ENCODE data around the gene SMAD4. TPM values are rescaled to one million over a fixed set of nuclear protein-coding genes. Genes with fewer than 3 reads are reported as not detected.

SMAD4 gene
- 124 and 125 TPM in 2 replicates for total RNA-seq

DNA sequence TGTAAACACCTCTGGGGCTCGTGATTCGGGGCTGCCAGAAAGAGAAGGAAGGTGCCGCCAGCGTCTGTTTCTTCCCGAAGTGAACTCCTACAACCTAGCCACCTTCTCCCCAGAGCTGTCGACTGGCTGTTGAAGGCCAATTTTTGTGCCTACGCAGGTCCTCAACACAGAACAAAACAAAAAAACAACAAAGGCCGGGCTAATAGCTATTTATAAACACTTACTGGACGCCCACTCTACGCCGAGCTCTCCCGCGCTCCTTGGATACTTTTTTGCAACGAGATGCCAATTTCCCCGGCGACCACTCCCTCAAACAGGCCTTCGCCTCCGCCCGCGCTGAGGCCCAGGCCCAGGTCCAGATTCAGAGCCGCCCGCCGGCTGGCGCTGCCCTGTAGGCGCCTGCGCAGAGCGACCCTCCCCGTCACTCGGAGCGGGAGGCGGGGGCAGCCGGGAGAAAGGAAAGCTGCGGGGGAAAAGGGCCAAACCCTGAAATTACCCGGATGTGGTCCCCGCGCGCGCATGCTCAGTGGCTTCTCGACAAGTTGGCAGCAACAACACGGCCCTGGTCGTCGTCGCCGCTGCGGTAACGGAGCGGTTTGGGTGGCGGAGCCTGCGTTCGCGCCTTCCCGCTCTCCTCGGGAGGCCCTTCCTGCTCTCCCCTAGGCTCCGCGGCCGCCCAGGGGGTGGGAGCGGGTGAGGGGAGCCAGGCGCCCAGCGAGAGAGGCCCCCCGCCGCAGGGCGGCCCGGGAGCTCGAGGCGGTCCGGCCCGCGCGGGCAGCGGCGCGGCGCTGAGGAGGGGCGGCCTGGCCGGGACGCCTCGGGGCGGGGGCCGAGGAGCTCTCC lies at the start of gene SMAD4:
Gene SMAD4 (plus strand): TSS at position 520 of the 843 bp plus-strand sequence. CDS start 16,834 bp downstream, outside the sequence.

Other genes with a start within 250 kb of the SMAD4 start
- 0.07 and 0.20 TPM in 2 replicates for gene MRO, start 210.2 kb upstream of the SMAD4 start, total RNA-seq
- 35.6 and 50.7 TPM in 2 replicates for gene ME2, start 151.1 kb upstream of the SMAD4 start, total RNA-seq
- gene ELAC1, start 62.2 kb upstream of the SMAD4 start, total RNA-seq = 4.2 and 4.8 TPM in 2 replicates
- gene MEX3C, start 167.5 kb downstream of the SMAD4 start, total RNA-seq = 38.1 and 43.4 TPM in 2 replicates